SK-N-SH (cell line): Measurements from ENCODE around the gene GRIN1. TPM values are rescaled to one million over a fixed set of nuclear protein-coding genes. Genes with fewer than 3 reads are reported as not detected.

Experiments used
- CTCF ChIA-PET: fragments of 300-600, 350-600 bp; formaldehyde crosslinking; extraction: SDS; loops from one replicate; lab custom pipeline; 2021; lab: Yijun Ruan, JAX
- POLR2A ChIA-PET: fragments of 350-600 bp; sonication (Branson Sonifier 250); formaldehyde crosslinking; extraction: SDS; loops from one replicate; lab custom pipeline; 2020; ENCODE audit warnings: antibody characterized with exemption, inconsistent platforms; lab: Yijun Ruan, JAX
- DNase-seq: peaks from one replicate; pipeline ENCODE4 v3.0.0; 2012
- H2AFZ ChIP-seq: fragments of 200-600 bp; sonication (generic); 2 replicates; pipeline ENCODE4 v1.8.1; 2016; ENCODE audit warnings: antibody characterized with exemption, mild to moderate bottlenecking, low read depth
- H3F3A ChIP-seq: fragments of 200-600 bp; sonication (generic); replicated peaks from 2 replicates; pipeline ENCODE3; 2016; ENCODE audit warnings: antibody characterized with exemption, mild to moderate bottlenecking; ENCODE audit not compliant: insufficient read depth
- H3K27ac ChIP-seq, 2 experiments: fragments of 200-500 bp in 1 of 2; fragments of 200-600 bp in 1 of 2; sonication (Bioruptor generic) in 1 of 2; sonication (generic), shearing (Covaris generic) in 1 of 2; 2 replicates each; pipeline versions ENCODE4 v1.5.1 to v1.6.1; 2014 to 2016; ENCODE audit warnings: low read depth in 2 of 2, inconsistent platforms in 1 of 2, low read length in 1 of 2, mild to moderate bottlenecking in 1 of 2, mixed read lengths in 1 of 2
- H3K27me3 ChIP-seq: fragments of 200-600 bp; sonication (generic), shearing (Covaris generic); 2 replicates; pipeline ENCODE4 v1.6.1; 2016; ENCODE audit warnings: mixed run types; ENCODE audit not compliant: insufficient read depth
- H3K36me3 ChIP-seq, 2 experiments: fragments of 200-500 bp in 1 of 2; fragments of 200-600 bp in 1 of 2; sonication (Bioruptor generic) in 1 of 2; sonication (generic) in 1 of 2; replicated peaks in 1 of 2; 2 replicates each; pipeline versions ENCODE3 to v1.5.1; 2014 to 2016; ENCODE audit warnings: low read length in 1 of 2, mild to moderate bottlenecking in 1 of 2; ENCODE audit not compliant: insufficient read depth in 2 of 2, control insufficient read depth in 1 of 2
- H3K4me1 ChIP-seq, 2 experiments: fragments of 200-500 bp in 1 of 2; fragments of 200-600 bp in 1 of 2; sonication (Bioruptor generic) in 1 of 2; sonication (generic), shearing (Covaris generic) in 1 of 2; 2 replicates each; pipeline versions ENCODE4 v1.5.1 to v1.6.1; 2014 to 2016; ENCODE audit warnings: low read depth in 1 of 2, low read length in 1 of 2, mixed run types in 1 of 2; ENCODE audit not compliant: insufficient read depth in 2 of 2, control insufficient read depth in 1 of 2
- H3K4me2 ChIP-seq: fragments of 200-600 bp; sonication (generic), shearing (Covaris generic); 2 replicates; pipeline ENCODE4 v1.6.1; 2017; ENCODE audit warnings: mixed run types
- H3K4me3 ChIP-seq, 2 experiments: fragments of 200-500 bp in 1 of 2; fragments of 200-600 bp in 1 of 2; sonication (Bioruptor generic) in 1 of 2; sonication (generic), shearing (Covaris generic) in 1 of 2; 2 replicates each; pipeline versions ENCODE4 v1.5.1 to v1.8.1; 2014 to 2016; ENCODE audit warnings: low read depth in 2 of 2, inconsistent platforms in 1 of 2, low read length in 1 of 2, mild to moderate bottlenecking in 1 of 2, mixed read lengths in 1 of 2, moderate library complexity in 1 of 2
- H3K79me2 ChIP-seq: fragments of 200-600 bp; sonication (generic); 2 replicates; pipeline ENCODE4 v1.8.1; 2017; ENCODE audit warnings: mild to moderate bottlenecking; ENCODE audit not compliant: insufficient read depth
- H3K9ac ChIP-seq: fragments of 200-600 bp; sonication (generic); 2 replicates; pipeline ENCODE4 v1.6.1; 2017; ENCODE audit warnings: mixed run types
- H3K9me2 ChIP-seq: fragments of 200-600 bp; sonication (generic); 2 replicates; pipeline ENCODE4 v1.6.1; 2017; ENCODE audit warnings: mixed run types
- H3K9me3 ChIP-seq: fragments of 200-600 bp; sonication (generic); 2 replicates; pipeline ENCODE4 v1.6.1; 2017; ENCODE audit warnings: mixed run types, mild to moderate bottlenecking, moderate library complexity
- H4K20me1 ChIP-seq: fragments of 200-600 bp; sonication (generic); 2 replicates; pipeline ENCODE4 v1.6.1; 2017; ENCODE audit warnings: mild to moderate bottlenecking, mixed run types; ENCODE audit not compliant: insufficient read depth
- FOXJ3 ChIP-seq: sonication (generic); formaldehyde crosslinking; IDR thresholded peaks from 2 replicates; pipeline ENCODE4 v1.5.1; 2020; ENCODE audit warnings: mild to moderate bottlenecking, missing genetic modification reagents
- GABPA ChIP-seq: IDR thresholded peaks from 2 replicates; pipeline ENCODE4 v1.4.0; 2012; ENCODE audit warnings: low read depth, mild to moderate bottlenecking
- GATA2 ChIP-seq: sonication (generic); formaldehyde crosslinking; IDR thresholded peaks from 2 replicates; pipeline ENCODE4 v1.5.0; 2020; ENCODE audit warnings: mild to moderate bottlenecking, missing genetic modification reagents
- MEF2A ChIP-seq: IDR thresholded peaks from 2 replicates; pipeline ENCODE4 v1.4.0; 2012; ENCODE audit warnings: low read depth, borderline replicate concordance
- MXI1 ChIP-seq: IDR thresholded peaks from 2 replicates; pipeline ENCODE4 v1.6.1; 2012; ENCODE audit warnings: mild to moderate bottlenecking, low read depth, low read length, improper control_type of control experiment
- NFIC ChIP-seq: IDR thresholded peaks from 2 replicates; pipeline ENCODE4 v1.4.0; 2012; ENCODE audit warnings: borderline replicate concordance
- RAD21 ChIP-seq: IDR thresholded peaks from 2 replicates; pipeline ENCODE4 v1.6.1; 2012; ENCODE audit warnings: mild to moderate bottlenecking, low read length
- RCOR1 ChIP-seq: fragments of 150-350 bp; IDR thresholded peaks from 2 replicates; pipeline ENCODE4 v1.6.1; 2017; ENCODE audit warnings: antibody characterized with exemption, low read length
- RFX5 ChIP-seq: IDR thresholded peaks from 2 replicates; pipeline ENCODE4 v1.6.1; 2012; ENCODE audit warnings: mild to moderate bottlenecking, improper control_type of control experiment, low read length
- WGBS: methylation state at CpG from one replicate; pipeline ENCODE4 v1.1.6; 2017; ENCODE audit warnings: low lambda C conversion rate; 5-methylcytosine and 5-hydroxymethylcytosine counted together
- polyA plus RNA-seq, 3 experiments: library from polyadenylated mRNA; depleted of rRNA; stranded (reverse); fragments of >200 nt; gene quantifications; 2 replicates each; pipeline ENCODE4 v1.2.3, GENCODE V29; 2012
- TF ChIP-seq, protein P1 (sequence below): IDR thresholded peaks from 2 replicates; pipeline ENCODE4; 2012

The GRIN1 gene
- polyA plus RNA-seq, 1 of the 3 experiments (the other 2 are of a cell fraction) = not detected

DNA sequence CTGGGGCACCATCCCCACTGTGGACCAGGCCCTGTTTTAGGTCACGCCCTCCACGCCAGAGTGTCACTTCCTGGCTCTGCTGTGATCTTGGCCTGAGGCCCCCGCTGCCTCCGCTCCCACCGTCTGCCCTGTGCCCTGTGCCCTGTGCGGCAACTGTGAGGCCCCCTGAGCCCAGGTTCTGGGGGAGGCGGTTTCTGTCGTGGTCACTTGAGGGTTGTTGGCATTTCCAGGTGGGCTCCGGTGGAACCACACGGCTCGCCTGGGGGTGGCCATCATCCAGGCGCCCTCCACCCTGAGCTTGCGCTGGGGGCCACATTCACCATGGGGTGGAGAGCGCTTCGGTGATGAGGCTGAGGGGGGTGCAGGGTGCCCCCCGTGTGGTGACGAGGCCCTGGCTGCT lies 31.0 kb upstream of the GRIN1 start:
- TF ChIP-seq RAD21 (no peak), MEF2A (no peak), GATA2 (no peak)
- Histone ChIP-seq H3K36me3 (peaks cover 10 to 75% of the 10 kb centered on the region in 2 experiments), H3K27ac (no peak overlapping the region), H4K20me1 (no peaks in the 10 kb centered on the region), H3K9ac (no peak overlapping the region), H3K9me2 (no peaks in the 10 kb centered on the region), H3K4me1 (no peaks in the 10 kb centered on the region), H3K9me3 (no peaks in the 10 kb centered on the region), H2AFZ (no peak overlapping the region), H3K27me3 (no peaks in the 10 kb centered on the region), H3K79me2 (no peaks in the 10 kb centered on the region), H3K4me2 (no peak overlapping the region), H3K4me3 (no peak overlapping the region), H3F3A (peaks cover 3% of the 10 kb centered on the region)
- POLR2A ChIA-PET = interaction anchor here (1.2 kb wide), 1 partner anchor 119 kb away, joined by 5 read pairs; the partner anchor contains the start of gene RNF224
- CTCF ChIA-PET = interaction anchor here (1.5 to 2.9 kb wide), 2 partner anchors 41 to 61 kb away, joined by 3 to 11 read pairs; partner anchors contain the start of gene NPDC1
- DNase-seq = no peak
- WGBS = 97% methylated on average over 12 of the region's 17 CpGs

DNA sequence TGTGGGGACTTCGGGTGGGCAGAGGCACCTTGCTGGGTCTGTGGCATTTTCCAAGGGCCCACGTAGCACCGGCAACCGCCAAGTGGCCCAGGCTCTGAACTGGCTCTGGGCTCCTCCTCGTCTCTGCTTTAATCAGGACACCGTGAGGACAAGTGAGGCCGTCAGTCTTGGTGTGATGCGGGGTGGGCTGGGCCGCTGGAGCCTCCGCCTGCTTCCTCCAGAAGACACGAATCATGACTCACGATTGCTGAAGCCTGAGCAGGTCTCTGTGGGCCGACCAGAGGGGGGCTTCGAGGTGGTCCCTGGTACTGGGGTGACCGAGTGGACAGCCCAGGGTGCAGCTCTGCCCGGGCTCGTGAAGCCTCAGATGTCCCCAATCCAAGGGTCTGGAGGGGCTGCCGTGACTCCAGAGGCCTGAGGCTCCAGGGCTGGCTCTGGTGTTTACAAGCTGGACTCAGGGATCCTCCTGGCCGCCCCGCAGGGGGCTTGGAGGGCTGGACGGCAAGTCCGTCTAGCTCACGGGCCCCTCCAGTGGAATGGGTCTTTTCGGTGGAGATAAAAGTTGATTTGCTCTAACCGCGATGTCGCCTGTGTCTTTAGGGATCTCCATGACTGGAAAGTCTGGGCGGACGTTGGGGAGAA lies 30.2 kb upstream of the GRIN1 start:
- Histone ChIP-seq H3K79me2 (no peaks in the 10 kb centered on the region), H3K9me3 (no peaks in the 10 kb centered on the region), H3K9ac (no peak overlapping the region), H2AFZ (no peak overlapping the region), H3K9me2 (no peaks in the 10 kb centered on the region), H3K27me3 (no peaks in the 10 kb centered on the region), H3K36me3 (peaks cover 4 to 67% of the 10 kb centered on the region in 2 experiments), H3K27ac (no peak overlapping the region), H4K20me1 (no peaks in the 10 kb centered on the region), H3K4me2 (no peak overlapping the region), H3K4me1 (peaks cover 0 to 3% of the 10 kb centered on the region in 2 experiments; a peak in 1 of 4 replicates), H3F3A (no peaks in the 10 kb centered on the region), H3K4me3 (no peak overlapping the region)
- WGBS = 90% methylated on average over 21 of the region's 29 CpGs
- no peak for DNase-seq
- ChIA-PET CTCF (interaction anchor here (0.6 to 2.9 kb wide), 2 partner anchors 62 to 119 kb away, joined by 3 to 11 read pairs; partner anchors contain the start of genes NPDC1 and RNF224), POLR2A (no interaction called here)
- TF ChIP-seq GABPA (no peak), FOXJ3 (CRISPR knock-in tag) (no peak), MXI1 (no peak), RCOR1 (no peak), RAD21 (no peak), NFIC (no peak), RFX5 (no peak)
- TF ChIP-seq, protein P1, sequence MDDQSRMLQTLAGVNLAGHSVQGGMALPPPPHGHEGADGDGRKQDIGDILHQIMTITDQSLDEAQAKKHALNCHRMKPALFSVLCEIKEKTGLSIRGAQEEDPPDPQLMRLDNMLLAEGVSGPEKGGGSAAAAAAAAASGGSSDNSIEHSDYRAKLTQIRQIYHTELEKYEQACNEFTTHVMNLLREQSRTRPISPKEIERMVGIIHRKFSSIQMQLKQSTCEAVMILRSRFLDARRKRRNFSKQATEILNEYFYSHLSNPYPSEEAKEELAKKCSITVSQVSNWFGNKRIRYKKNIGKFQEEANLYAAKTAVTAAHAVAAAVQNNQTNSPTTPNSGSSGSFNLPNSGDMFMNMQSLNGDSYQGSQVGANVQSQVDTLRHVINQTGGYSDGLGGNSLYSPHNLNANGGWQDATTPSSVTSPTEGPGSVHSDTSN = no peak
